A549 (cell line): ENCODE results near the gene VPS13D. TPM values are rescaled to one million over a fixed set of nuclear protein-coding genes. Genes with fewer than 3 reads are reported as not detected.
A peak's percentile ranks its signal among the peaks of the same experiment; 100 is the strongest.

Source experiments
- ATAC-seq, 2 experiments: fragments of 200-7000 bp in 1 of 2; fragments of >200 bp in 1 of 2; cut with Nextera tagmentation in 1 of 2; cut with Tn5 transposase in 1 of 2; 3 replicates each; pipeline versions ENCODE4 v1.8.0 to v1.9.1; 2018 to 2020; ENCODE audit warnings: mild to moderate bottlenecking in 1 of 2, moderate library complexity in 1 of 2
- CTCF ChIA-PET: fragments of 300-600 bp; sonication (Branson Sonifier 250); formaldehyde crosslinking; extraction: SDS; loops from one replicate; lab custom pipeline; 2021; ENCODE audit warnings: antibody characterized with exemption, inconsistent platforms; lab: Yijun Ruan, JAX
- POLR2A ChIA-PET: fragments of 350-600 bp; formaldehyde crosslinking; extraction: SDS; loops from one replicate; lab custom pipeline; 2021; ENCODE audit warnings: antibody characterized with exemption, inconsistent platforms; lab: Yijun Ruan, JAX
- DNase-seq, 2 experiments: peaks; one replicate each; pipeline versions ENCODE4 v3.0.0 to v3.0.0-alpha.2; 2011 to 2016; ENCODE audit warnings: low read depth in 1 of 2, low spot score in 1 of 2
- FAIRE-seq: peaks from 2 replicates; lab custom pipeline; 2011; peaks lifted over from hg19 to GRCh38; lab: Jason Lieb, UNC
- H3K27ac ChIP-seq, 2 experiments: fragments of >200 bp; sonication (Bioruptor Twin); formaldehyde crosslinking; 3 replicates each; pipeline ENCODE4 v1.5.1; 2016 to 2017
- H3K4me1 ChIP-seq: fragments of >200 bp; sonication (Bioruptor Twin); formaldehyde crosslinking; 3 replicates; pipeline ENCODE4 v1.6.1; 2016
- H3K4me2 ChIP-seq: fragments of >200 bp; sonication (Bioruptor Twin); formaldehyde crosslinking; 3 replicates; pipeline ENCODE4 v1.6.1; 2016
- H3K4me3 ChIP-seq: fragments of >200 bp; sonication (Bioruptor Twin); formaldehyde crosslinking; 3 replicates; pipeline ENCODE4 v1.5.1; 2016
- H3K9me3 ChIP-seq: fragments of >200 bp; sonication (Bioruptor Twin); formaldehyde crosslinking; 3 replicates; pipeline ENCODE4 v1.6.1; 2016
- BCL3 ChIP-seq: fragments of >200 bp; sonication (Bioruptor Twin); formaldehyde crosslinking; IDR thresholded peaks from 3 replicates; pipeline ENCODE4 v1.6.1; 2016
- CBX8 ChIP-seq: fragments of 200-600 bp; sonication (generic); IDR thresholded peaks from 2 replicates; pipeline ENCODE4 v1.6.1; 2016
- CHD4 ChIP-seq: fragments of 200-600 bp; sonication (generic); IDR thresholded peaks from 2 replicates; pipeline ENCODE4 v1.6.1; 2016; ENCODE audit warnings: antibody characterized with exemption, mild to moderate bottlenecking, borderline replicate concordance
- EHF ChIP-seq: fragments of 250-450 bp; sonication (Bioruptor Pico); IDR thresholded peaks from 2 replicates; pipeline ENCODE4 v1.5.0; 2020; ENCODE audit warnings: mild to moderate bottlenecking
- ELK1 ChIP-seq: fragments of 150-350 bp; IDR thresholded peaks from 2 replicates; pipeline ENCODE4 v1.6.1; 2014; ENCODE audit warnings: low read depth, mild to moderate bottlenecking, low read length
- EP300 ChIP-seq, 2 experiments: fragments of >200 bp; sonication (Bioruptor Twin); formaldehyde crosslinking; IDR thresholded peaks; 2 replicates in 1 of 2; 3 replicates in 1 of 2; pipeline ENCODE4 v1.6.1; 2016 to 2017
- FOXS1 ChIP-seq: fragments of 250-450 bp; sonication (Bioruptor Pico); IDR thresholded peaks from 2 replicates; pipeline ENCODE4 v1.5.0; 2020; ENCODE audit warnings: mild to moderate bottlenecking, moderate library complexity
- JUNB ChIP-seq: fragments of >200 bp; sonication (Bioruptor Twin); formaldehyde crosslinking; IDR thresholded peaks from 2 replicates; pipeline ENCODE4 v1.6.1; 2016
- MAZ ChIP-seq: fragments of 150-350 bp; IDR thresholded peaks from 2 replicates; pipeline ENCODE4 v1.6.1; 2014; ENCODE audit warnings: antibody characterized with exemption, low read depth, low read length, borderline replicate concordance
- MYC ChIP-seq: IDR thresholded peaks from 2 replicates; pipeline ENCODE4 v1.6.1; 2012; ENCODE audit warnings: mild to moderate bottlenecking, inconsistent platforms, low read length, improper control_type of control experiment, borderline replicate concordance
- NFE2L2 ChIP-seq: fragments of 150-350 bp; conservative IDR thresholded peaks from 2 replicates; pipeline ENCODE4 v1.6.1; 2014; ENCODE audit warnings: low read length
- NPAS2 ChIP-seq: fragments of 250-450 bp; sonication (Bioruptor Pico); IDR thresholded peaks from 2 replicates; pipeline ENCODE4 v1.8.0; 2022; ENCODE audit warnings: mild to moderate bottlenecking, moderate library complexity, borderline replicate concordance
- POLR2A ChIP-seq: IDR thresholded peaks from 2 replicates; pipeline ENCODE4 v1.6.1; 2012; ENCODE audit warnings: mild to moderate bottlenecking, low read length
- RAD21 ChIP-seq, 2 experiments: fragments of >200 bp in 1 of 2; sonication (Bioruptor Twin) in 1 of 2; formaldehyde crosslinking in 1 of 2; IDR thresholded peaks in 1 of 2; conservative IDR thresholded peaks in 1 of 2; 2 replicates in 1 of 2; 3 replicates in 1 of 2; pipeline ENCODE4 v1.6.1; 2012 to 2018; ENCODE audit warnings: inconsistent platforms in 1 of 2
- RARB ChIP-seq: fragments of 250-450 bp; sonication (Bioruptor Pico); IDR thresholded peaks from 2 replicates; pipeline ENCODE4 v1.8.0; 2021; ENCODE audit warnings: mild to moderate bottlenecking, moderate library complexity
- RFX5 ChIP-seq: fragments of 450-650 bp; IDR thresholded peaks from 2 replicates; pipeline ENCODE4 v1.7.1; 2014; ENCODE audit warnings: antibody characterized with exemption, mild to moderate bottlenecking, moderate library complexity
- RNF2 ChIP-seq: fragments of 200-600 bp; sonication (generic); IDR thresholded peaks from 2 replicates; pipeline ENCODE4 v1.6.1; 2016; ENCODE audit warnings: low read depth, mild to moderate bottlenecking, antibody characterized with exemption, moderate library complexity, borderline replicate concordance
- SMC3 ChIP-seq: fragments of >200 bp; sonication (Bioruptor Twin); formaldehyde crosslinking; IDR thresholded peaks from 3 replicates; pipeline ENCODE4 v1.6.1; 2018; ENCODE audit warnings: inconsistent platforms
- TFCP2L1 ChIP-seq: fragments of 250-450 bp; sonication (Bioruptor Pico); IDR thresholded peaks from 2 replicates; pipeline ENCODE4 v1.5.0; 2021; ENCODE audit warnings: mild to moderate bottlenecking
- TP53 ChIP-seq: fragments of 250-450 bp; sonication (Bioruptor Pico); IDR thresholded peaks from 2 replicates; pipeline ENCODE4 v1.5.0; 2021; ENCODE audit warnings: mild to moderate bottlenecking, moderate library complexity
- USF2 ChIP-seq: fragments of 450-650 bp; IDR thresholded peaks from 2 replicates; pipeline ENCODE4 v1.6.1; 2014; ENCODE audit warnings: antibody characterized with exemption
- WGBS: methylation state at CpG from one replicate; pipeline ENCODE4 v1.1.6; 2017; ENCODE audit errors: missing lambda C conversion rate; 5-methylcytosine and 5-hydroxymethylcytosine counted together
- polyA plus RNA-seq, 4 experiments: library from polyadenylated mRNA; depleted of rRNA in 3 of 4; stranded (reverse); fragments of >200 nt; fragmentation: RNase III in 1 of 4; extraction: RNeasy Plus Mini Kit Qiagen cat#74134 plus additional on column Dnase treatment in 1 of 4; gene quantifications; 2 replicates in 3 of 4; 3 replicates in 1 of 4; pipeline ENCODE4 v1.2.3, GENCODE V29; 2011 to 2017

VPS13D gene
- polyA plus RNA-seq, 2 of the 4 experiments (the other 2 are of a cell fraction), result 5.4 to 15.9 TPM

- no peak for TF ChIP-seq RAD21 (conservative IDR thresholded peaks at IDR 0.05 in 1 of 2, IDR thresholded peaks at IDR 0.05 in 1 of 2)
- no peak for TF ChIP-seq JUNB
- TF ChIP-seq USF2, result no peak
- no peak for TF ChIP-seq EHF (CRISPR knock-in tag)
Observed at GRCh38 chr1:12420171-12420570, 190.3 kb downstream of the VPS13D start (continued).

- POLR2A ChIA-PET, result no interaction called here
- Histone ChIP-seq H3K4me1 (peaks cover 21% of the 10 kb centered on the region), H3K4me3 (no peak overlapping the region), H3K27ac (no peak overlapping the region), H3K4me2 (no peak overlapping the region), H3K9me3 (no peaks in the 10 kb centered on the region)
- no peak for FAIRE-seq
- CTCF ChIA-PET, result interaction anchor here (0.6 to 1.1 kb wide), 2 partner anchors 10 to 88 kb away, joined by 3 read pairs; no protein-coding TSS in a partner anchor
- no peak for DNase-seq
- TF ChIP-seq CBX8, result no peak
- no peak for TF ChIP-seq TFCP2L1 (CRISPR knock-in tag)
- TF ChIP-seq EHF (CRISPR knock-in tag), result no peak
- no peak for ATAC-seq
Observed at GRCh38 chr1:12422488-12422887, 192.7 kb downstream of the VPS13D start.

- TF ChIP-seq SMC3, result no peak
- TF ChIP-seq ELK1, result no peak
- no peak for TF ChIP-seq RARB (CRISPR knock-in tag)
- no peak for TF ChIP-seq TP53 (CRISPR knock-in tag)
- no peak for TF ChIP-seq POLR2A
- TF ChIP-seq FOXS1 (CRISPR knock-in tag), result no peak
- TF ChIP-seq RFX5, result no peak
- TF ChIP-seq MAZ, result no peak
- TF ChIP-seq USF2, result no peak
- TF ChIP-seq CHD4, result no peak
- TF ChIP-seq BCL3, result no peak
- TF ChIP-seq, all 56 proteins: peak for 0
- FAIRE-seq (no peak), DNase-seq (no peak), ATAC-seq (no peak)
- ChIA-PET POLR2A (no interaction called here), CTCF (interaction anchor here (0.8 kb wide), 1 partner anchor 9 kb away, joined by 4 read pairs; no protein-coding TSS in a partner anchor)
- Histone ChIP-seq H3K4me3 (no peak overlapping the region), H3K4me1 (peaks cover 25% of the 10 kb centered on the region), H3K9me3 (no peaks in the 10 kb centered on the region), H3K27ac (peak overlapping the region in 1 of 2 experiments; percentile 59; a peak in 3 of 6 replicates), H3K4me2 (peak overlapping the region; percentile 35)
- 43% methylated on average over 3 of the region's 3 CpGs for WGBS
Observed at GRCh38 chr1:12424087-12424529, 194.3 kb downstream of the VPS13D start.

- TF ChIP-seq NFE2L2 (no peak), EP300 (IDR thresholded peaks at IDR 0.05) (no peak), NPAS2 (CRISPR knock-in tag) (no peak), RNF2 (no peak), MYC (no peak), MAZ (no peak)
- ChIA-PET CTCF (interaction anchor here (0.8 kb wide), 1 partner anchor 8 kb away, joined by 4 read pairs; no protein-coding TSS in a partner anchor), POLR2A (no interaction called here)
- Histone ChIP-seq H3K4me2 (no peak overlapping the region), H3K9me3 (no peaks in the 10 kb centered on the region), H3K4me1 (peaks cover 25% of the 10 kb centered on the region), H3K27ac (peak overlapping the region in 1 of 2 experiments; percentile 59; a peak in 3 of 6 replicates), H3K4me3 (no peak overlapping the region)
- DNase-seq (no peak), ATAC-seq (no peak), FAIRE-seq (no peak)
Observed at GRCh38 chr1:12424793-12425192, 195.0 kb downstream of the VPS13D start.
